GM18909 (cell line): Measurements from ENCODE around the gene PRMT7.

ENCODE experiments used
- ATAC-seq: cut with Tn5 transposase; IDR thresholded peaks from one replicate; pipeline ENCODE4 v1.9.1; 2021; ENCODE audit warnings: mild to moderate bottlenecking; ENCODE audit not compliant: unreplicated experiment, poor library complexity

PRMT7 gene

DNA sequence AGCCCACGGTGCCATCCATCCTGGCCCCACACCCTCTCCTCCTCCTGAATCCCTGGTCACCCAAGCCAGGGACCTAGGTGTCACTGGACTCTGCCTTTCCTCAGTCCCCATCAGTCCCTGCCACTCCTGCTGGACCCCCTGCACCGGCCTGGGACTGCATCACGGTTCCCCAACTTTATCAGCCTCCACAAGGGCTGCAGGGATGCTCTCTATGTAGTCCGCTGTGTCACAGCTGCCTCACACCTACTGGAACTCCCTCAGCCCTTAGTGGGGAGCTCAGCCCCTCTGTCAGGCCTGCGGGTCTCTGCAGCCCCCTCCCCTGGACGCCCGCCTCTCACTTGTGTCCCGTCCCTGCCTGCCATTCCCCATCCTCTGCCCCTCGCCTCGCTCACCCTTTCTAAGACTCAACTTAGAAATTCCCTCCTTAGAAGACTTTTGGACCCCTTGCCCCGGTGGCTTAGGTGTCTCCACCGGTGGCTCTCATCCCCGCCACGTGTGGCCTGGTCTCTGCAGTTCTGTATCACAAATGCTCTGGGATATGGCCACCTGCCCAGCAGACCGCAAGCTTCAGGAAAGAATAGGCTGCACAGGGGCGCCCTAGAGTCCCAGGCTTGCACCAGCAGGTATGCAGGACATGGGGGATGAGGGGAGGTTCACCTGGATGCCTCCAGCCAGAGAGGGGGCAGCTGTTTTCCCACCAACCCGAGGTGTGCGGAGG lies 62.9 kb downstream of the PRMT7 start:
- ATAC-seq: no peak

DNA sequence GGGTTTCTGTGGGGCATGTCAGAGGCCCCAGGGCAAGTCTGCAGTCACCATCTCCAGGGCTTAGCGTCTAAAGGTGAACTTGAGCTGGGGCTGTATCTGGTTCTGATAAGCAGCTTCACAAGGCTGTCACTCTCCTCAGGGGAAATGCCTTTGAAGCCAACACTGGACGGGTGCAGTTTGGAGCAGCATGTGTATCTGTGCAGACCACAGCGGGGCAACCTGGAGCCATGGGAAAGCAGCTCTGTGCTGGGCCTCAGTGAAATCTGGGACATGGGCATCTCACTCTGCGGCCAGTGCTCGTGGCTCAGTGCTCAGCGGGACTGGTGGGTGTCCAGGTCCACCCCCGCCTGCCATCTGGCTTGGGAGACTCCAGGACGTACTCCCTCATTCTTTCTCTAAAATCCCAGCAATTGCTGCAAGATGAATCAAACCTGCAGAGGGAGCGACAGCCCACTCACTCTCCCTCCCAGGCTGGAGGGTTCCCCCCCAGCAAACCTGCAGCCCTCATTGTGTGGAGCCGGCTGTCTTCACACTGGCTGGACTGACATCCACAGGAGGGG lies 63.5 kb downstream of the PRMT7 start:
- no peak for ATAC-seq

DNA sequence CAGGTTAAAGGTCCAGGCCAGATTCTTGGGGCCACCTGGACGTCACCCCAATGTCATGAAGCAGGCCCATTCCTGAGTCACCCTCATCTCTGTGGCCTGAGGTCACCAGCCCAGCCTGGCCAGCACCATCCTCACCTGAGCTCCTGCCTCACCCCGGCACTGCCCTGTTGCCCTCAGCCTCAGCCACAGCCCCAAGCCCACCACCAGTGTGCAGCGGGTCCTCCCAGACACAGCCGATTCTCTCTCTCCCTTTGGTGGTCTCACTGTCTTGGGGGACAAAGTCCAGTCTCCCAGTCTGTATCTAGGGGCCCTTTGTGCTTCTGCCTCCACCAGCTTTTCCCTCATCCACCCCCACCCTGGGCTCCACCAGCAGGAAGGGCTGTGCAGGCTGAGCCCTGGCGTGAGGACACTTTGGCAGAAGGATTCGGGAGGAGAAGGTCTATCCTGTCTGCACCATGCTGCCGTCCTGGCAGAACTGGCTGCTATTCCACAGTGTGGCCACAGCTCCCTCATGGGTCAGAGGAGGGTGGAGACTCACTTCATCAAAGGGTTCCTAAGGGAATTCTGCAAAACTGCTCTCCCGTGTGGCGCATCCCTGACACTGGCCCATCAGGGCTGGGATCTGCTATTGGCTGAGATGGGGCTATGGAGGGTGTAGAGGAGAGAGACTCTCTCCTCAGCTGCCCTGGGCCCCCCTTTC lies 64.3 kb downstream of the PRMT7 start:
- ATAC-seq: no peak

- ATAC-seq: no peak
These were observed 65.2 kb downstream of the PRMT7 start for GRCh38 chr16:68375801-68376536.

DNA sequence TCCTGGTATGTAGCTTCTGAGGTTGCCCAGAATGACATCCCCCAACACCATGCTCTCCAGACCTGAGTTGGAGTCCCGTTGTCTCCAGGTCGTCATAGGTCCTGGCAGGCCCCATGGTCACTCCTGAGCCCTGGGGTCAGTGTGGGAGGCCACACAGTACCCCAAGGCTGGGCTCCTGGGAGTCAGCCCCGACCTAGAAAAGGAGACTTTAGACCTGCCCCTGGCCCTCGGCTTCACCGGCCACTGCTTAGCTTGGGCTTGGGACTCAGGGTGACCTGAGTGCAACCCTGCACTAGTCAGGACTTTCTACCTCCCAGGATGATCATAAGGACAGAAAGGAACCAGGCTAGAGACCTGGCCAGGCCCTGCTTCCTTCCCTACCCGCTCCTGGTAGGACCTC lies 65.8 kb downstream of the PRMT7 start:
- no peak for ATAC-seq

- no peak for ATAC-seq
These were observed 66.4 kb downstream of the PRMT7 start for GRCh38 chr16:68377221-68377620.

DNA sequence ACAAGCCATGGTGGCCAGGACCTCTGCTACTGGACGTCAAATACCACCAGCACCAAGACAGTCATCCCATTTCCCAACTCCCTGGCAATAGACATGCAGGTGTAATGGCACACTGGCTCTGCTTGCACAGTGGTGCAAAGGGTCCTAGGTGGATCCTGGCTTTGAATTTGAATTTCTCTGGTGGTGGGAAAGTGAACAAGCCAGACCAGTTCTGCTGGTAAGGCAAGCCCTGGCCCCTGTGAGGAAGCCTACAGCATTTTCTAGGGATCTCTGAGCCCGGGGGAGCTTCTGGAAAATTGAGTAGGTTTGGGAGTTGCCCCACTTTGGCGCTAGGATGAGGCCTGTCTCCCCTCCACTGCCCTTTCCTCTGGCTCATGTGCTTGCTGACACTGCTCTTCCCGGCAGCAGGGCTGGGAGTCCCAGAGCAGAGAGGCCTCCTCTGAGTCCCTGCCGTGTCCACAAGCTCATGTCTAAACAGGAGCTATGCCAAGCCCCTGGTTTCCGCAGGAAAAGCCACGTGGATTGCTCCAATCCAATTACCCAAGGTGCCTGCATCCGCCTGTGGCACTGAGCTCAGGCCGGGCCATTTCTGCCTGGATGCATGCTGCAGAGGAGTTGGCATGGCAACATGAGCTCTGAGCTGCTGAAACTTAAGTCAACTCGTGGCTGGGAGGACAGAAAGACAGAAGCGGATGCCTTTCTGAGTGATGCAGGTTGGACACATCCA lies 67.0 kb downstream of the PRMT7 start:
- ATAC-seq: no peak

GRCh38 chr16:68378436-68379415 lies 67.9 kb downstream of the PRMT7 start:
- no peak for ATAC-seq

GRCh38 chr16:68379472-68380347 lies 68.9 kb downstream of the PRMT7 start:
- no peak for ATAC-seq

GRCh38 chr16:68380348-68380670 lies 69.5 kb downstream of the PRMT7 start:
- ATAC-seq: no peak

DNA sequence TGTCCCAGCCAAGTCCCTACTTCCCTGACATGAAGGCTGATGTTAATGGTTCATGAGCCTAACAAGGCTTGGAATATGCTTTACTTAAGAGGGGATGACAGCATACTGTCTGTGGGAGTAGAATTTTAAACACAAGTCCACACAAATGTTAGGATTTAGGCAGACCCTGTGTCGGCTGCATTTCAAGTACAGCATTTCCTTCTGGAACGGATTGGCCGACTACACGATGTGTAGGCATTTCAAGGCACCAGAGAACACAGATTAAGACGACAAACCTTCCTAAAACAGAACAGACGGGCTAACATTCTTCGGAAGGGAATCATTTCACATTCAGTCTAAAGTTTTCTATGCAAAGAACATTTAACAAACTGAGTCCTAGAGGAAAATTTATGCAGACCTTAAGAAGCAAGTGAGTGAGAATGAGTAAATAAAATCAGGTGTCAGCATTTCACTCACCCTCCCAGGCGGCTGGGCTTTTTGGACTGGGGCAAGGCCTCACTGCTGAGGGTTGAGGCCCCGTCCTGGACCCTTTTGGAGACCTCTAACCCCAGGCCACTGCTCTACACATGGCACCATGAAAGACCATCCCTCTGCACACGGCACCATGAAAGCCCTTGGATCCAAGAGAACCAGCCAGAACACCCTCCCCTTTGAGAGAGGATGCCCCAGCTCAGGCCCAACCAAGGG lies 70.0 kb downstream of the PRMT7 start:
- no peak for ATAC-seq

- ATAC-seq: no peak
These were observed 70.5 kb downstream of the PRMT7 start for GRCh38 chr16:68381363-68381724.

DNA sequence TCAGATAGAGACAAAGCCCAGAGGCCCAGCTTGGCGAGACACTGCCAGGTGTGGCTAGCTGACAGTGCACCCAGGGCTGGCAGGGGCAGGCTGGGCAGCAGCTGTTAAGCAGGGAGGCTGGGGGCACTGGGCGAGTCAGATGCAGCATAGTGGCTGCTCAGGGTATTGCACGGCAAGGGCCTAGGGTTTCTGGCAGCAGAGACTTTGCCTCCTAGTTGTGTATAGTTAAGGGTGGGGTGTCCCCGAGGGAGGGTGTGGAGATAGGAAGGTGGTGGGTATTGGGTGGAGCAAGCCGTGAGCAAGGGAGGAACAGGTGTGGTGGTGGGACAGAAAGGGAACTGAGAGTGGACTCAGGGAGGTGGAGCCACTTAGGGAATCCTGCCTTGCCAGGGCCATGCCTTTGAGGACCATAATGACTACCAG lies 71.5 kb downstream of the PRMT7 start:
- peak; percentile 60 for ATAC-seq

DNA sequence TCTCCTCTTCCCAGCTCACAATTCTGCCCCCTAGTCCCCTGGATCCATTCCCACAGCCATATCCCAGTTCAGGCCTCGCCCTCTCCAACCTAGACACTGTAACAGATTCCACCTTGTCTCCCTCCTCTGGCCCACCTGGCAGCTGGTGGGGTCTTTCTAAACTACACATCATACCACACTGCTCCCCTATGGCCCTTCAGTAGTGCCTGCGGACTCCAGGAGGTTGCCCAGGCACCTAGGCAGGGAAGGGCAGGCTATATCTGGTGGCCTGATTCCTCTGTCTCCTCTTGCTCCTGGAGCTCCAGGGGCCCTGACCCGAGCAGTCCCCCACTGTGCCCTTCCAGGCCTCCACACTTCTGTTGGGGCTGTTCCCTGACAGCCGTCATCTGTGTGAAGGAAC lies 73.0 kb downstream of the PRMT7 start:
- no peak for ATAC-seq

- no peak for ATAC-seq
These were observed 73.7 kb downstream of the PRMT7 start for GRCh38 chr16:68384288-68385161.

DNA sequence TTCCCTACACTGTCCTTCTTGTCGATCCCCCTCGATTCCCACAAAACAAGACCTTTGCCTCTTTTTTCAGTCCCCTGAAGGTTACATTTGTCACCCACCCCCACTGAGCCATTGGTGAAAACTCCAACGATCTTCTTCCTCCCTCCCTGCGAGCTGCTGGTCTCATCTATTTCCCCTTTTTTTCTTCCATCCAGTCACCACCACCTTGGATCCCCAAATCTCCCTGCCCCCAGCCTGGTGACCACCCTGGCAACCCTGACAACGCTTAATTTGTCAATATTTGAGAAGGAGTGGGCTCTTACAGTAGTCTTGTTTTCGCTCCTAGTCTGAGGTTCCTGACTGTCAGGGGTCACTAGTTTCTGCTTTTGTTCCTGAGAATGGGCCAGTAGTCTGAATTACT lies 74.6 kb downstream of the PRMT7 start:
- ATAC-seq: no peak

GRCh38 chr16:68386628-68387027 lies 75.8 kb downstream of the PRMT7 start:
- ATAC-seq: no peak
